Stimulated activated CD8-positive, alpha-beta memory T cell treated with anti-CD3 and anti-CD28 coated beads, Interleukin-7, amount 100 ng/mL, for 1 hour (primary cell): ENCODE results near the gene PANX1.

ENCODE experiments used
- DNase-seq, 2 donors: peaks; one replicate each; pipeline ENCODE4 v3.0.0-alpha.2; 2020; ENCODE audit warnings: low read depth in 2 of 2

PANX1 gene

GRCh38 chr11:94184846-94185245 lies 56.2 kb downstream of the PANX1 start:
- no peak for DNase-seq

GRCh38 chr11:94185416-94186084 lies 56.9 kb downstream of the PANX1 start:
- no peak for DNase-seq

GRCh38 chr11:94186342-94187203 lies 57.9 kb downstream of the PANX1 start:
- no peak for DNase-seq

GRCh38 chr11:94193288-94193687 lies 64.6 kb downstream of the PANX1 start:
- no peak for DNase-seq

- DNase-seq, result no peak
Measured at GRCh38 chr11:94194712-94195111, 66.1 kb downstream of the PANX1 start.

- no peak for DNase-seq
Measured at GRCh38 chr11:94196363-94196762, 67.7 kb downstream of the PANX1 start.

- DNase-seq, result no peak
Measured at GRCh38 chr11:94198718-94199117, 70.1 kb downstream of the PANX1 start.

GRCh38 chr11:94199136-94200130 lies 70.8 kb downstream of the PANX1 start:
- no peak for DNase-seq

GRCh38 chr11:94201004-94201465 lies 72.4 kb downstream of the PANX1 start:
- no peak for DNase-seq

GRCh38 chr11:94203070-94203469 lies 74.4 kb downstream of the PANX1 start:
- no peak for DNase-seq

GRCh38 chr11:94211261-94211830 lies 82.7 kb downstream of the PANX1 start:
- DNase-seq, result no peak

- no peak for DNase-seq
Measured at GRCh38 chr11:94212898-94213297, 84.3 kb downstream of the PANX1 start.

GRCh38 chr11:94217705-94218104 lies 89.1 kb downstream of the PANX1 start:
- no peak for DNase-seq

GRCh38 chr11:94218372-94218771 lies 89.7 kb downstream of the PANX1 start:
- no peak for DNase-seq

GRCh38 chr11:94219771-94220170 lies 91.1 kb downstream of the PANX1 start:
- no peak for DNase-seq

- DNase-seq, result no peak
Measured at GRCh38 chr11:94224078-94224477, 95.4 kb downstream of the PANX1 start.
